Esophagus squamous epithelium (tissue), 5 donors: ENCODE measurements around the gene INSRR. TPM values are rescaled to one million over a fixed set of nuclear protein-coding genes. Genes with fewer than 3 reads are reported as not detected.

Experiments used
- DNase-seq: peaks from one replicate; lab custom pipeline; 2025; lab: John Stamatoyannopoulos, UW
- H3K27ac ChIP-seq, 4 donors: fragments of 200-600 bp; sonication (generic); one replicate each; pipeline ENCODE4 v1.5.1; 2016 to 2019; ENCODE audit warnings: mild to moderate bottlenecking in 1 of 4
- H3K27me3 ChIP-seq, 4 donors: fragments of 200-600 bp; sonication (generic); 1 replicate in 3 of 4; 2 replicates in 1 of 4; pipeline versions ENCODE4 v1.5.1 to v1.6.0; 2017 to 2021; ENCODE audit warnings: antibody characterized with exemption in 1 of 4
- H3K36me3 ChIP-seq, 3 donors: fragments of 200-600 bp; sonication (generic); one replicate each; pipeline ENCODE4 v1.5.1; 2016 to 2019
- H3K4me1 ChIP-seq, 3 donors: fragments of 200-600 bp; sonication (generic); one replicate each; pipeline ENCODE4 v1.5.1; 2017 to 2019
- H3K4me3 ChIP-seq, 4 donors: fragments of 200-600 bp; sonication (generic); 1 replicate in 3 of 4; 2 replicates in 1 of 4; pipeline ENCODE4 v1.5.1; 2016 to 2019; ENCODE audit warnings: mild to moderate bottlenecking in 2 of 4, moderate library complexity in 1 of 4
- H3K9me3 ChIP-seq, 3 donors: fragments of 200-600 bp; sonication (generic); one replicate each; pipeline ENCODE4 v1.5.1; 2016 to 2019
- CTCF ChIP-seq, 6 experiments: fragments of 450-650 bp in 4 of 6; fragments of 200-600 bp in 2 of 6; sonication (generic) in 2 of 6; IDR thresholded peaks; one replicate each; pipeline ENCODE4 v1.5.1; 2016 to 2019; ENCODE audit warnings: antibody characterized with exemption in 6 of 6, mild to moderate bottlenecking in 4 of 6, moderate library complexity in 4 of 6
- POLR2A ChIP-seq, 4 donors: fragments of 450-650 bp; IDR thresholded peaks; one replicate each; pipeline ENCODE4 v1.6.1; 2017; ENCODE audit warnings: antibody characterized with exemption in 4 of 4, mild to moderate bottlenecking in 4 of 4, moderate library complexity in 3 of 4
- WGBS, 2 donors: methylation state at CpG; one replicate each; pipeline ENCODE4 v1.1.5; 2018; 5-methylcytosine and 5-hydroxymethylcytosine counted together
- intact Hi-C: fragments of 100-400 bp; cut with DNase I; formaldehyde crosslinking; loops from one replicate; pipeline ENCODE4 v1.15.0; 2022
- total RNA-seq, 4 donors: library from RNA; depleted of rRNA; stranded (reverse); fragments of >200 nt; gene quantifications; one replicate each; pipeline ENCODE4 v1.1.0, GENCODE V29; 2016
- donor health status: DM: yes; HTN: yes; CAD: no.

INSRR gene
- total RNA-seq, 4 donors from 2014 or later, result not detected

- TF ChIP-seq CTCF (IDR thresholded peaks at IDR 0.05) (no peak), POLR2A (IDR thresholded peaks at IDR 0.05) (no peak)
- WGBS, 2 donors, result 53 to 79% methylated on average over 6 to 7 of the region's 16 CpGs
- intact Hi-C loops, result no loop called here
- no peak overlapping the region for H3K4me3 ChIP-seq
- H3K36me3 ChIP-seq, result no peaks in the 10 kb centered on the region
- H3K9me3 ChIP-seq, result no peaks in the 10 kb centered on the region
- H3K4me1 ChIP-seq, result peaks cover 0 to 13% (median 6%) of the 10 kb centered on the region in 3 donors
- H3K27me3 ChIP-seq, result peaks cover 0 to 100% (median 6%) of the 10 kb centered on the region in 4 donors
- DNase-seq, result no peak
- H3K27ac ChIP-seq, result no peak overlapping the region
Measured at GRCh38 chr1:156841295-156841855, 17.5 kb downstream of the INSRR start.

- no peaks in the 10 kb centered on the region for H3K36me3 ChIP-seq
- no peak for TF ChIP-seq POLR2A (IDR thresholded peaks at IDR 0.05)
- no peak for TF ChIP-seq CTCF (IDR thresholded peaks at IDR 0.05)
- H3K27ac ChIP-seq, result no peak overlapping the region
- no peak for DNase-seq
- peaks cover 0 to 100% (median 6%) of the 10 kb centered on the region in 4 donors for H3K27me3 ChIP-seq
- intact Hi-C loops, result no loop called here
- peaks cover 0 to 13% (median 6%) of the 10 kb centered on the region in 3 donors for H3K4me1 ChIP-seq
- 60 to 76% methylated on average over 7 to 14 of the region's 14 CpGs for WGBS, 2 donors
- H3K4me3 ChIP-seq, result no peak overlapping the region
- no peaks in the 10 kb centered on the region for H3K9me3 ChIP-seq
Measured at GRCh38 chr1:156840898-156841279, 18.0 kb downstream of the INSRR start.

- peaks cover 0 to 100% (median 4%) of the 10 kb centered on the region in 4 donors for H3K27me3 ChIP-seq
- peaks cover 0 to 10% (median 6%) of the 10 kb centered on the region in 3 donors for H3K4me1 ChIP-seq
- 54 to 60% methylated on average over 2 to 3 of the region's 8 CpGs for WGBS, 2 donors
- H3K4me3 ChIP-seq, result no peak overlapping the region
- no peak for TF ChIP-seq POLR2A (IDR thresholded peaks at IDR 0.05)
- no peak for TF ChIP-seq CTCF (IDR thresholded peaks at IDR 0.05)
- no peaks in the 10 kb centered on the region for H3K36me3 ChIP-seq
- H3K27ac ChIP-seq, result no peak overlapping the region
- intact Hi-C loops, result no loop called here
- DNase-seq, result no peak
- no peaks in the 10 kb centered on the region for H3K9me3 ChIP-seq
Measured at GRCh38 chr1:156840186-156840897, 18.6 kb downstream of the INSRR start.

GRCh38 chr1:156839426-156840109 is 19.3 kb downstream of the INSRR start:
- H3K4me1 ChIP-seq, result peaks cover 0 to 2% (median 0%) of the 10 kb centered on the region in 3 donors
- no peak overlapping the region for H3K27ac ChIP-seq
- DNase-seq, result no peak
- H3K27me3 ChIP-seq, result peaks cover 0 to 100% (median 2%) of the 10 kb centered on the region in 4 donors
- intact Hi-C loops, result no loop called here
- H3K36me3 ChIP-seq, result no peaks in the 10 kb centered on the region
- no peak overlapping the region for H3K4me3 ChIP-seq
- no peak for TF ChIP-seq CTCF (IDR thresholded peaks at IDR 0.05)
- no peak for TF ChIP-seq POLR2A (IDR thresholded peaks at IDR 0.05)
- 38 to 41% methylated on average over 7 of the region's 9 CpGs for WGBS, 2 donors
- no peaks in the 10 kb centered on the region for H3K9me3 ChIP-seq

- Histone ChIP-seq H3K36me3 (no peaks in the 10 kb centered on the region), H3K27ac (no peak overlapping the region), H3K27me3 (peaks cover 0 to 100% (median 2%) of the 10 kb centered on the region in 4 donors), H3K4me1 (no peaks in the 10 kb centered on the region), H3K9me3 (no peaks in the 10 kb centered on the region), H3K4me3 (no peak overlapping the region)
- intact Hi-C loops, result no loop called here
- 38% methylated on average over 4 of the region's 7 CpGs; no CpG with 5 or more reads in 1 of the 2 donors for WGBS, 2 donors
- DNase-seq, result no peak
- no peak for TF ChIP-seq POLR2A (IDR thresholded peaks at IDR 0.05)
- TF ChIP-seq CTCF (IDR thresholded peaks at IDR 0.05), result peak; percentile 60 to 84 (median 69)
Measured at GRCh38 chr1:156838972-156839371, 19.9 kb downstream of the INSRR start.
